ENCODE results near the gene ADGRV1.
"Not testable (repeated sequence)": the region's sequence is repeated elsewhere in the genome, so short reads cannot be mapped to it uniquely, and the experiment has no call there.

Gene ADGRV1

DNA sequence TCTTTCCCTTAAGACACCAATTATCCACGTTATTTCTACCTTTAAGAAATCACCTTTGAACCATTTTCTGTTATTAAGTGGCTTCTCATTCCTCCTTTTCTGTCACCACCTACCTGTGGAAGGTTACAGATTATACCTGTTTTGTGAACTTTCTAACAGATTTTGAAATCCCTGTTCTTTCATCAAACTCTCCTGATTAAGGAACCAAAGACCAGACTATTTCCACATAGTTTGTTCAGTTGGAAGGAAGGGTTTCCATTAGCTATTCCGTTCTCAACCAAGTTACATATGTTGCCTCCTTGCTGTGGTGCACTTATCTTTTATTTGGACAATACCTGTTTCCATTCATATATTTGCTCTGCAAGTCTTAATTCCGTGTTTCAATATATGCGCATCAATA lies 343.6 kb downstream of the ADGRV1 start:
- DNase-seq (ENCODE audit: low read depth in 2 of 2): no peak

DNA sequence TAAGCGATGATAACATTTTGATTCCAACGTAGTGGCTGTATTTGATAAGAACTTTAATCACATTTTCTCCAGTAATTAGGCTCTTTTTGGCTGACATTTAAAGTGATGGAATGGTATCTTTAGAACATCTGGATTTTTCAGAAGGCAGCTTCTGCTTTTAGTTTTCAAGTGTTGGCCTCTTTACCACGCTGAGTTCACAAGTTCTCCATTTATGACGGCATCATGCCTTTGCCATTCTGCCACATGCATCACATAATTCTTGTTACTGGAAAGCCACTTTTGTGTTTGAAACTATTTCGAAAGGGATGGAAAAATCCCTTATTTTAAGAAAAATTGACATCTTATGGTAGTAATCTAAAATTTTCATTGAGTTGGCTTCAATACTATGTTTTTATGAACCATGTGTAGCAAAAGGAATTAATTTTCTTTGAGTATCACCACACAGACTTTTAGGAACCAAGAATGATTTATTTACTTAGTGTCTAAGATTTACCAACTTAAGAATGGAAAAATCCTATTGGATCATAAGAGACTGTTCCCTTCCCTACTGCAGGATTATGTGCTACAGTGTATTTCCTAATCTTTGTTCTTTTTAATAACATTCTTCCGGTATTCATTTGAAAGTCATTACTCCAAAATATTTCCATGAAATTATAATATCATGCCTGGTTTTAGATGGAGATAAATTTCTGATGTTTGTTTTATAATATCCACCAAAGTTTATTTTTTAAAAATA lies 344.2 kb downstream of the ADGRV1 start:
- DNase-seq (ENCODE audit: low read depth in 2 of 2): no peak

DNA sequence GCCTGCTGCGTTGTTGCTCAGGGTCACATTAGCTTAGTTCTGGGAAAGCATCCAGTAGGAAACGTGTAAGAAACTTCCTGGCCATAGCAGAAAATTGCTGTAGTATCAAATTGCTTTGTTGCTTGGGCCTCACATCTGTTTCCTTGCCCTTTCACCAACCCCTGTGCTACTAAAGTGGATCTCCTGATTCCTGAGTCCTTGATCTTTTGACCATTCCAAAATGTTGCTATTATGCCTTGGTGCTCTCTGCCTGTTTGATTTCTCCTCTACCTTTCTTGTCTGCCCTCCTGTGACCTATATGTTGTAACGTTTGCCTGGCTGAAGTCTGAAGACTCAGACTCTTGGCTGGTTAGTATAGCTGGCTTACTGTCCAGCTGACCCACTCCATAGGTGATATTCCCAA lies 350.5 kb downstream of the ADGRV1 start:
- no peak for DNase-seq (ENCODE audit: low read depth in 2 of 2)

DNA sequence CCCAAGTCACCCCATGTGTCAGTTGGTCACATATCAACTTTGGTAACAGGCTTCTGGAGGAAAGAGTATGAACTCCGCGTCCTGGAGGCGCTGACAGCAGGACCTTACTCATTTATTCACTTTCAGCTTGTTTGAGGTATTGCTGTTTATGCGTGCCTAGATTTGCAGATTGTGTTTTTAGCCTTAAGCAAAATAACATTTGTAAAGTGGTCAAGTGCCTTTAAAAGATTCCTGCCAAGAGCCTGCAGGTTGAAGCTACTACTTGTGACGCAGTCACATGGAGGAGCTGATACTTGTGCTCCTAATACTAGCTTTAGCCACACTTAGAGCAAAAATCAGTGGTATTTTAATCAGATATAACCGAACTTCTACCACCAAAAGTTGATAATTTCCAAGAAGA lies 351.3 kb downstream of the ADGRV1 start:
- no peak for DNase-seq (ENCODE audit: low read depth in 2 of 2)

DNA sequence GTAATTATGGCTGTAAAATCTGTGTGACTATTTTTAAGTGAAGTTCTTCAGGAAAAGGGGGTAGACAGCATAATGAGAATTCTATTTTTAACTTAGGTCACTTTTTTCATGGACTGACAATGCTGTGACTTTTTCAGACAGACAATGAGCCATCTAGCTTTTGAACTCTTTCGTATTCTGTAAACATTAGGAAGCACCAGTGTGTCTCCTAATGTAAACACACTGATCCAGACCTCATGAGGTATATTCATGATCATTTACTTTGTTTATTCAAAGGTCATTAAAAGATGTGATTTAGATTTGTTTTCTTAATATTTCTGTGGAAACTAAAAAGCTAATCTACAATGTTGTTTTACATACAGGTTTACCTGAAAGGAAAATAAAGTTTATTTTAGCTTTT lies 352.6 kb downstream of the ADGRV1 start:
- no peak for DNase-seq (ENCODE audit: low read depth in 2 of 2)

DNA sequence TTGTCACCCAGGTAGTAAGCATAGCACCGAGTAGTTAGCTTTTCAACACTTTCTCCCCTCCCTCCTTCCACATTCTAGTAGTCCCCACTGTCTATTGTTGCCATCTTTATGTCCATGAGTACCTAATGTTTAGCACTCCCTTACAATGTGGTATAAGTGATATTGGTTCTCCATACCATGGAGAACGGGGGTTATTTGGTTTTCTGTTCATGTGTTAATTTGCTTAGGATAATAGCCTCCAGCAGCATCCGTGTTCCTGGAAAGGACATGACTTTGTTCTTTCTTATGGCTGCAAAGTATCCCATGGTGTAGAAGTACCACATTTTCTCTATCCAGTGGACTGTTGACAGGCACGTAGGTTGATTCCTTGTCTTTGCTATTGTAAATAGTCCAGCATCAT lies 353.9 kb downstream of the ADGRV1 start:
- DNase-seq (ENCODE audit: low read depth in 2 of 2): no peak

DNA sequence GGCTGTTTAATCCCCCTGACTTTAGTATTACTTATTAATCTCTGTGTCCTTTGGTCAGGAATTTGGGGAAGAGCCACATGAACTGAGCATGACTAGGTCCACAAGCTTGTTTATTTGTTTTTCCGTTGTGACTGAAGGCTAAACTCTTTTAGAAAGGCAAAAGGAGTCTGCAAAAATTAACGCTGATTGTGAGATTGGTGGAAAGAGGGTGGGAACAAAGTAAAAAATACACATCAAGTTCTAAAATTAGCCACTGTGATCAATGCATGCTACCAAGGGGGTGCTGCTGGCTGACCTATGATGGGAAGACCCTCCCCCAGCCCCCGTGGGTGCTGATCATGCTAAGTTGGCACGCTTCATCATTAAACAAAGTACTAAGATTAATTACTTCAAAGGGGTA lies 356.8 kb downstream of the ADGRV1 start:
- no peak for DNase-seq (ENCODE audit: low read depth in 2 of 2)

DNA sequence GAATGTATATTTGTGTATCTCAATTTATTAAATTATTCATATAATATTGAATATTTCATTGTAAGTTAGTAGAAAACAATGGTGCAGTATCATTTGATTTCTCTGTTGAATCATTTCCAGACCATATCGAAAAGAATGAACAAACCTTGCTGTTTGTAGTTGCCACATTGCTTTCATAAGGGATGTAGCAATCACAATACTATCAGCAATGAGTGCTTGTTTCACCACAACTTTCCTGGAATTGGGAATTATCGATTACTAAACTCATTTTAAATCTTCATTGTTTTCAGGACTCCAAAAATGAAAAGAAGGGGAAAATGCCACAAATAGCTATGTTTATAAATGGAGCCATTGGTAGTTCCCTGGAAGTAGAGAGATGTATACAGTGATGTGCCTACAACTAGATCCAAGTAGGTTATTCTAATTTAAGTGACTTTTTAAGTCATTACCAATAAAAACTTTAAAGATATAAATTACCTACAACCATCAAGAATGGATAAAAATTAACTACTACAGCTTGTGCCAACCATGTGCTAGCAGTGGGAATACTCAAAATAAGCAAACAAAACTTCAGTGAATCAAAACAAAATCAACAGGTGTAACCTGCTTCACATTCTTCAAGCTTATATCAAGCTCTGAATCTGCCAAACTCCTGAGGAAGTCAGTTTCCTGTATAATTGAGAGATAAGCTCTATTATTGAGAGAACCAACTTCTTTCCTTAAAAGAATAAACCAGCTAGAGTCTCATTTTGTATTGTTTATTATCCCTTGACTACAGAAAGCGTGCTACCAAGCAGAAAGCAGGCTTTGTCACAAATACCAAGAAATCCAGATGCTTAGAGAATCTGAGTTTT lies 358.6 kb downstream of the ADGRV1 start:
- no peak for DNase-seq (ENCODE audit: low read depth in 2 of 2)

DNA sequence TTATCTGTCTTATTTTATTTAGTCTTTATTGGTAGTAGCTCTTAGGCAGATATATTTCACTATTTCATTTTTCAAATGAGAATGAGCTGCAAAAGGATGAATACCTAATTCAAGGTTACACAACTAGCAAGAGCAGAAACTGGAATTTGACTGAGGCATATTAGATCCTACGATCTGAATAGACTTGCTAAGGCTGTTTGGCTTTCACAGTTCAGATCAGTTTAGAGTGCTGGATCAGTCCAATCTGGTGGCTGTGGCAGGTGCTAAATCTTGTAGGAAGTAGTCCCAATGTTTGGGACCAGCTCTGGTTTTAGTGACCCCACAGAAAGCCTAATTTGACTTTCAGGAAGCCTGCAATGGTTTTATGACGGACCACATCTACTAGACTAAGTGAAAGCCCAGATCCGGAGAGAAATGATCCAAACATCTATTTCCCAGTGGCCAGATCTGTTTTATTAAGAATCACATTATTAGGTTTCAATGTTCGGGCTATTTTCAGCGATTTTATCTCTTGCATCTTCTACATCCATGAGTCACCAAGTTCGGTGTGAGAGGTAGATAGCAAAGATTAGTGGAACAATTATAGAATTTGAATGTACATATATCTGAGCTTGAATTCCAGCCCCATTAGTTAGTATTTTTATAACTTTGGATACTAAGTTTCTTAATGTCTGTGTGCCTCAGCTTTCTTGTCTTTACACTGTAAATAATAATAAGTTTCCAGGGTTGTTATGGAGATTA lies 359.5 kb downstream of the ADGRV1 start:
- DNase-seq (ENCODE audit: low read depth in 2 of 2): no peak

DNA sequence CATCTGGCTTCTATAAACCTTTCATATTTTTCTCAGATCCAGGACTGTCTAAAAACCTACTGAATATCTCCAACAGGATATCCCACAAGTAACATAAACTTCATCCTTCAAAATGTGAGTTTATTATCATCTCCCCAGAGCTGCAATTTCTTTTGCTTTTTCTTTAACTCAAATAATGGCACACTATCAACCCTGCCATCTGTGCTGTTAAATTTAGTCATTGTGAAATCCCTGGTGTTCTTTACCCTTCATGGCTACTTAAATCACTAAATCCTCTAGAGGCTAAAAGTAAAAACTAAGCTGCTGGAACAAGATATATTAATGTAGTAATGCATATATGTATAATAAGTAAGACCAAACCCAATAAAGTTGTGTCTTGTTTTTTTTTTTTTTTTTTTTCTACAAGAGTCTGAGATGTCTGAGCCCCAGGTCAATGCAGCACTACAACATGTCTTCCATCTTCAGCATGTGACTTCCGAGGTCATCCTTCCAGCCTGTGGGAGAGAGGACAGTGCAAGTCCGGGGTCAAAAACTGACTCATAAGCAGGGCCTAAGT lies 362.9 kb downstream of the ADGRV1 start:
- DNase-seq (ENCODE audit: low read depth in 2 of 2): no peak

DNA sequence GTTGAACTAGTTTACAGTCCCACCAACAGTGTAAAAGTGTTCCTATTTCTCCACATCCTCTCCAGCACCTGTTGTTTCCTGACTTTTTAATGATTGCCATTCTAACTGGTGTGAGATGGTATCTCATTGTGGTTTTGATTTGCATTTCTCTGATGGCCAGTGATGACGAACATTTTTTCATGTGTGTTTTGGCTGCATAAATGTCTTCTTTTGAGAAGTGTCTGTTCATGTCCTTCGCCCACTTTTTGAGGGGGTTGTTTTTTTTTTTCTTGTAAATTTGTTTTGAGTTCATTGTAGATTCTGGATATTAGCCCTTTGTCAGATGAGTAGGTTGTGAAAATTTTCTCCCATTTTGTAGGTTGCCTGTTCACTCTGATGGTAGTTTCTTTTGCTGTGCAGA lies 365.6 kb downstream of the ADGRV1 start:
- not testable (repeated sequence) for DNase-seq (ENCODE audit: low read depth in 2 of 2)

DNA sequence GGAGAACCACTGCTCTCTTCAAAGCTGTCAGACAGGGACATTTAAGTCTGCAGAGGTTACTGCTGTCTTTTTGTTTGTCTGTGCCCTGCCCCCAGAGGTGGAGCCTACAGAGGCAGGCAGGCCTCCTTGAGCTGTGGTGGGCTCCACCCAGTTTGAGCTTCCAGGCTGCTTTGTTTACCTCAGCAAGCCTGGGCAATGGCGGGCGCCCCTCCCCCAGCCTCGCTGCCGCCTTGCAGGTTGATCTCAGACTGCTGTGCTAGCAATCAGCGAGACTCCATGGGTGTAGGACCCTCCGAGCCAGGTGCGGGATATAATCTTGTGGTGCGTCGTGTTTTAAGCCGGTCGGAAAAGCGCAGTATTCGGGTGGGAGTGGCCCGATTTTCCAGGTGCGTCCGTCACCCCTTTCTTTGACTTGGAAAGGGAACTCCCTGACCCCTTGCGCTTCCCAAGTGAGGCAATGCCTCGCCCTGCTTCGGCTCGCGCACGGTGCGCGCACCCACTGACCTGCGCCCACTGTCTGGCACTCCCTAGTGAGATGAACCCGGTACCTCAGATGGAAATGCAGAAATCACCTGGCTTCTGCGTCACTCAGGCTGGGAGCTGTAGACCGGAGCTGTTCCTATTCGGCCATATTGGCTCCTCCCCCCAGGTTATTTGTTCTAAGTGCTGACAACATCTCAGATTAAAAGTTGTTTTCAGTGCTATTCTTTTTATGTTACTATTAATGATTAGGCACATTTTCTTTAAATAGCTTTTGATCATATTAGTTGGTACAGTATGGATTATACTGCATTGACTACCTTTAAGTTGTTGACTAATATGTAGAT lies 370.6 kb downstream of the ADGRV1 start:
- not testable (repeated sequence) for DNase-seq (ENCODE audit: low read depth in 2 of 2)

DNA sequence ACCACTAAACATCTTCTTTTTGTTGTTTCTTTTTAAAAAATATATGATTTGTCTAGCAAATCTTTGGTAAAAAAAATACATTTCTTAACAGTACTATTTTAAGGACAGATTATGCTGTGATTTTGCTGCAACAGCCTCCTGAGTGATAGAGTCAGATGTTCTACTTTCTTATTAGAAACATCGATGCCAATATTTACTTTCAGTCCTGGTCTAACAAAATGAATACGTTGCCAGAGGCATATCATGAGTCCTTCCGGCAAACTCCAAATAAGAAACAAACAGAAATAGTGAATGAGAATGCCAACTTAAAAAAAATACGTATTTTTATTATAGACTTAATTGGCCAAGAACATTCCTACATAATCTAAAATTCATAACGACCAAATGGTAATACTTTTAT lies 371.5 kb downstream of the ADGRV1 start:
- no peak for DNase-seq (ENCODE audit: low read depth in 2 of 2)

DNA sequence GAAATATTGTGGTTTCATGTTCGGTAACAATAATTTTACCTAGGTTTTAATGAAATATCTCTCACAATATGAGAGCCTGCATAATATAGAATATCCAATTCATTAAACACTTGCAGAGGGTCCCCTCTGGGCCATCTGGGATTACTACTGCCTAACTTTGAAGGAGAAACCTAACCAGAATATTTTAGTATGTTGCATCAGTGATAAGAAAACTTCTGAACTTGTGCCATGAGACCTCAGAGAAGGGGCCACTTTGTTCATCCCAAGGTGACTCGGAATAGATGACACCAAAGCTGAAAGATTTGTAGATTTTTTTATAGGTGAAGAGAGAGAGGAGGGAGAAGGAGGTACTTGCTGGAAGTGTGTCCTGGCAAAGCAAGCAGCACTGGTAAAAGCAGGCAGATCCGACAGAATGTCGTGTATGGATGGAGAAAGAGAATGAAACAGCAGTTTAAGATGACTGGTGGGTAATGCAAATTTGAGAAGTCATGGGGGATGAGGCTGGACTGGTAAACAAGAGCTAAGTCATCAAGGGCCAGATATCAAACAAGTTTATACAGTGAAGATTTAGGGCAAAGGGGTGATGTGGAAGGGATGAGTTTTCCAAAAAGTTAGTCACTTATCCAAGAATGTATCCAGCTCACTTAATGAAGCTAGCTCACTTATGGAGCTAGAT lies 372.3 kb downstream of the ADGRV1 start:
- no peak for DNase-seq (ENCODE audit: low read depth in 2 of 2)

DNA sequence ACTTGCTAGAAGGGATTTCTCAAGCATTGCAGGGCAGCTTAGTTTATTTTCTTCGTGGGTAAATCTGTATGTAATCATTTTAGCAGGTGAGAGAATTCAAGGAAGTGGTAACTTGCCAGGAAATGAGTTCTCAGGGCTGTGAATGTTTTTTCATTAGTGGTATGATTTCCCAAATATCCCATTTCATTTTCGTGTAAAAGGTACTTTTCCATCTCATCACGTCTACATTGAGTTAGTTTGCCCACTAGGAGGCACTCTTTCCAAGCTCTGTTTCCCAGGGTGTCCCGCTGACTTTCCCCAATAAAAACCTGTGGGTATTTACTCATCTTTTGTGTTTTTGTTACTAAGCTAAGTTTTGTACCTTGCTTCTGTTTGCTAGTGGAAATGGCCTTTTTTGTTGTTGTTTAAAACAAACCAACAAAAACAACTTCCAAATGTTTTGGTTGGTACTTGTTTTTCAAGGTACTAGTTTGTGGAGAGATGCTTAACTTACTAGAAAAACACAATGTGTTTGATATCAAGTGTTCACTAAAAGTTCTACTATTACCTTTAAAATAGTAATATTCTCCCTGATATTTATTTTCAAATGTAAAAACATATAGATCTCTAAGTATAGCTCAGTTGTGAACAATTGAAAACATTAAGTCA lies 373.6 kb downstream of the ADGRV1 start:
- no peak for DNase-seq (ENCODE audit: low read depth in 2 of 2)

DNA sequence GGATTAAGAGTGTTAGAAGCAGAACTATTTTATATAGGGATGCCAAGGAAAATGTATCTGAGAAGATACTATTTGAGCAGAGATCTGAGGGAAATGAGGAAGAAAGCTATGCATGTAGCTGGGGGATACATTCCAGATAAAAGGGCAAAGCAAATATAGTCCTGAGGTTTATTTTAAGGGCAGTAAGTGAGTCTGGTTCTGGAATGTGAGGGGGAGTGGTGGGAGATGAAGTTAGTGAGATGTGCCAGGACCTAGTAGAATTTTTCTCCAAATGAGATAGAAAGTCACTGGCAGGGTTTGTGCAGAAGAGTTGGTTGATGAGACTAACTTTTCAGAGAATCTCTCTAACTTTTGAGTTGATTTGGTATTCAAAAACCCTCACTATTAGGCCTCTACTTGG lies 374.7 kb downstream of the ADGRV1 start:
- DNase-seq (ENCODE audit: low read depth in 2 of 2): no peak

DNA sequence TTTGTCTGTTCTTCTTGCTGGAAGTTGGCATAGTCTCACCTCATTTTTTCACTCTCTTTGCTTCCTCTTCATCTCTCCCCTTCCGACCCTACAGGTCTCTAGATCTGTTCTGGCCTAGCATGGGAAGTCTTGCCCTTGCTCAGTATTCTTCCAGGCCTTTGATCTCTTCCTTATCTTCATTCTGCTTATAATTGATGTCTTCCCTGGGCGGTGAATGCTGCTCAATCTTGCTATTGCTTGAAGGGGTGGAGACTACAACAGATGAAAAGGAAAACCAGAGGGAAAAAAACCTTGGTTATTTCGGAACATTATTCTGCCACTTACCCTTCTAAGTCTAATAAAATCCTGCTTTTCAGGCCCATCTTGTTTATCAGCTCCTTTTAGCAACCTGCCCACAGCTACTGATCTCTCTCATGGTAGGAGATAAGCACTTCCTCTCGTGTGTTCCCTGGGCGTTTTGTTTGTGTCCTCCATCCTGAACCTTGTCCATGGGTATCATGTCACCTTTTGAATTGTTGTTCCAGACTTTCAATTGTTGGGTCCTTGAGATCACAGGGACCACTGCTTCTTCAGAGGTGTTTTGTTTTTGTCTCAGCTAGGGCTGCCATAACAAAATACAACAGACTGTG lies 375.6 kb downstream of the ADGRV1 start:
- DNase-seq (ENCODE audit: low read depth in 2 of 2): no peak

DNA sequence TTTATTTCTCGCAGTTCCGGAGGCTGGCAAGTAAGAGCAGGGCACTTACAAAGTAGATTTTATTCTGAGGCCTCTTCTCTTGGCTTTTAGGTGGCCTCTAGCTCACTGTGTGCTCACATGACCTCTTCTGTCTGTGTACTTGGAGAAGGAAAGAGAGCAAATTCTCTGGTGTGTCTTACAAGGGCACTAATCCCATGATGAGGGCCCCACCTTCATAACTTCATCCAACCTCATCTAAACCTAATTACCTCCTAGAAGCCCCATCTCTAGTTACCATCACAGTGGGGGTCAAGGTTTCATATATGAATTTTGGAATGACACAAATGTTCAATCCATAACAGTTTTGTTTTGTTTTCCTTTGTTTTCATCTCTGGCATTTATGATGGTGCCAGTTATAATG lies 376.1 kb downstream of the ADGRV1 start:
- DNase-seq (ENCODE audit: low read depth in 2 of 2): no peak

DNA sequence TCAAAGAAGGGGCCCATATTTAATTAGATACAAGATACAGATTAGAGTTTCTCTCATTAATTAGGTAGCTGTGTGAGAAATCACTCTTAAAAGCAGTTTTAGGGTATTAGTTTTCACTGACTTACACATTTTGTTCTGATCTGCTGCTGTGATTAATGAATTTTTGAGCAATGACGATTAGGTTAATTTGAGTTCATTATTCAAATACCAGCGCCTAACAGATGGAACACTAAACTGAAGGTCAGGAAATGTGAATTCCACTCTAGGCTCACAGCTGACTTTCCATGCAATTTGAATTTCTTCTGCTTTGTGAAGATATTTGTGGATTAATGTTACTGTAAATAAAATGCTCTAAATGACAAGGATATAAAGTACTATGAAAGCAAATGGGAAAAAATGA lies 380.6 kb downstream of the ADGRV1 start:
- DNase-seq (ENCODE audit: low read depth in 2 of 2): no peak
